H1 (cell line): ENCODE measurements around the gene SPRYD4. TPM values are rescaled to one million over a fixed set of nuclear protein-coding genes. Genes with fewer than 3 reads are reported as not detected.
"Not testable (repeated sequence)": the region's sequence is repeated elsewhere in the genome, so short reads cannot be mapped to it uniquely, and the experiment has no call there.

Experiments used
- CTCF ChIA-PET: fragments of 300-600 bp; sonication (Branson Sonifier 250); formaldehyde crosslinking; loops from one replicate; lab custom pipeline; 2021; ENCODE audit not compliant: partially characterized antibody; lab: Charles Lee
- POLR2A ChIA-PET: fragments of 300-600 bp; sonication (Branson Sonifier 250); formaldehyde crosslinking; loops from one replicate; lab custom pipeline; 2021; ENCODE audit warnings: inconsistent platforms; ENCODE audit not compliant: partially characterized antibody; lab: Charles Lee
- DNase-seq, 2 experiments: peaks; one replicate each; pipeline versions ENCODE4 v3.0.0 to v3.0.0-alpha.2; 2010 to 2022; ENCODE audit warnings: low spot score in 2 of 2, low read depth in 1 of 2, mixed read lengths in 1 of 2
- FAIRE-seq: peaks from 2 replicates; lab custom pipeline; 2011; peaks lifted over from hg19 to GRCh38; lab: Jason Lieb, UNC
- H2AFZ ChIP-seq: 2 replicates; pipeline ENCODE4 v1.8.1; 2012; ENCODE audit warnings: low read length, inconsistent platforms
- H2AK5ac ChIP-seq: 2 replicates; pipeline ENCODE4 v1.6.1; 2013; ENCODE audit warnings: low read depth, low read length
- H2BK120ac ChIP-seq: replicated peaks from 2 replicates; pipeline ENCODE3; 2013; ENCODE audit warnings: low read depth, low read length, inconsistent platforms
- H2BK12ac ChIP-seq: 2 replicates; pipeline ENCODE4 v1.6.1; 2013; ENCODE audit warnings: low read depth, low read length
- H2BK15ac ChIP-seq: 2 replicates; pipeline ENCODE4 v1.6.1; 2013; ENCODE audit warnings: low read length
- H2BK20ac ChIP-seq: 2 replicates; pipeline ENCODE4 v1.6.1; 2013; ENCODE audit warnings: low read length
- H2BK5ac ChIP-seq: 2 replicates; pipeline ENCODE4 v1.6.1; 2013; ENCODE audit warnings: low read depth, low read length
- H3K14ac ChIP-seq: 2 replicates; pipeline ENCODE4 v1.6.1; 2013; ENCODE audit warnings: inconsistent platforms; ENCODE audit not compliant: insufficient read length
- H3K18ac ChIP-seq: 2 replicates; pipeline ENCODE4 v1.6.1; 2013; ENCODE audit warnings: low read length; ENCODE audit errors: extremely low read depth
- H3K23ac ChIP-seq: 2 replicates; pipeline ENCODE4 v1.6.1; 2013; ENCODE audit warnings: inconsistent platforms; ENCODE audit not compliant: insufficient read length
- H3K23me2 ChIP-seq: 2 replicates; pipeline ENCODE4 v1.6.1; 2013; ENCODE audit warnings: low read depth, low read length
- H3K27ac ChIP-seq: 2 replicates; pipeline ENCODE4 v1.6.1; 2011; ENCODE audit warnings: low read depth, low read length, inconsistent platforms
- H3K27me3 ChIP-seq, 4 experiments: replicated peaks in 1 of 4; 1 replicate in 1 of 4; 2 replicates in 3 of 4; pipeline versions ENCODE4 v1.6.1 to v1.8.1; 2011 to 2013; ENCODE audit warnings: low read length in 3 of 4, mild to moderate bottlenecking in 3 of 4, inconsistent platforms in 2 of 4, mixed read lengths in 2 of 4, moderate library complexity in 1 of 4; ENCODE audit not compliant: control insufficient read depth in 3 of 4, insufficient read depth in 3 of 4; ENCODE audit errors: extremely low read depth in 1 of 4
- H3K36me3 ChIP-seq, 4 experiments: 2 replicates each; pipeline versions ENCODE4 v1.6.1 to v1.8.1; 2011 to 2013; ENCODE audit warnings: mild to moderate bottlenecking in 4 of 4, low read length in 3 of 4, moderate library complexity in 2 of 4, control low read depth in 1 of 4, inconsistent platforms in 1 of 4; ENCODE audit not compliant: insufficient read depth in 4 of 4, control insufficient read depth in 2 of 4
- H3K4ac ChIP-seq: replicated peaks from 2 replicates; pipeline ENCODE3; 2013; ENCODE audit warnings: low read length, low read depth, mixed read lengths, inconsistent platforms; ENCODE audit not compliant: insufficient read length
- H3K4me1 ChIP-seq, 4 experiments: replicated peaks in 1 of 4; 1 replicate in 1 of 4; 2 replicates in 3 of 4; pipeline versions ENCODE4 v1.6.1 to v1.8.1; 2011 to 2013; ENCODE audit warnings: low read length in 3 of 4, inconsistent platforms in 2 of 4, mixed read lengths in 1 of 4; ENCODE audit not compliant: insufficient read depth in 4 of 4, control insufficient read depth in 3 of 4
- H3K4me2 ChIP-seq, 2 experiments: 2 replicates each; pipeline versions ENCODE4 v1.6.1 to v1.8.1; 2011 to 2013; ENCODE audit warnings: low read depth in 2 of 2, low read length in 2 of 2, control low read depth in 1 of 2, inconsistent platforms in 1 of 2, mild to moderate bottlenecking in 1 of 2; ENCODE audit not compliant: insufficient read depth in 1 of 2
- H3K4me3 ChIP-seq, 4 experiments: fragments of 200-600, 300-600 bp in 1 of 4; sonication (generic), shearing (Covaris generic), sonication (Bioruptor Twin) in 1 of 4; 2 replicates each; pipeline versions ENCODE4 v1.5.1 to v1.8.1; 2011 to 2016; ENCODE audit warnings: low read length in 4 of 4, low read depth in 3 of 4, control low read depth in 2 of 4, inconsistent platforms in 2 of 4, mild to moderate bottlenecking in 2 of 4, mixed read lengths in 1 of 4, moderate library complexity in 1 of 4; ENCODE audit not compliant: insufficient read depth in 2 of 4; ENCODE audit errors: extremely low read depth in 1 of 4
- H3K56ac ChIP-seq: replicated peaks from 2 replicates; pipeline ENCODE3; 2013; ENCODE audit warnings: low read depth, mild to moderate bottlenecking, mixed read lengths, low read length, inconsistent platforms; ENCODE audit not compliant: insufficient read length
- H3K79me1 ChIP-seq: 2 replicates; pipeline ENCODE4 v1.6.1; 2013; ENCODE audit warnings: low read depth, low read length, control low read depth
- H3K79me2 ChIP-seq, 2 experiments: 2 replicates each; pipeline versions ENCODE4 v1.6.1 to v1.8.1; 2012 to 2013; ENCODE audit warnings: low read length in 2 of 2, mild to moderate bottlenecking in 2 of 2, inconsistent platforms in 1 of 2; ENCODE audit not compliant: insufficient read depth in 2 of 2, control insufficient read depth in 1 of 2
- H3K9ac ChIP-seq, 4 experiments: replicated peaks in 1 of 4; 1 replicate in 1 of 4; 2 replicates in 3 of 4; pipeline versions ENCODE4 v1.6.1 to v1.8.1; 2011 to 2013; ENCODE audit warnings: low read depth in 3 of 4, low read length in 3 of 4, control low read depth in 2 of 4, mild to moderate bottlenecking in 2 of 4, moderate library complexity in 2 of 4, inconsistent platforms in 1 of 4; ENCODE audit errors: extremely low read depth in 1 of 4
- H3K9me3 ChIP-seq, 2 experiments: 2 replicates each; pipeline versions ENCODE4 v1.6.1 to v1.8.1; 2012 to 2013; ENCODE audit warnings: mild to moderate bottlenecking in 2 of 2, moderate library complexity in 2 of 2, control low read depth in 1 of 2, inconsistent platforms in 1 of 2, low read depth in 1 of 2, low read length in 1 of 2, mixed read lengths in 1 of 2; ENCODE audit not compliant: insufficient read depth in 2 of 2
- H4K20me1 ChIP-seq, 2 experiments: replicated peaks in 1 of 2; 2 replicates each; pipeline versions ENCODE3 to v1.8.1; 2011 to 2013; ENCODE audit warnings: inconsistent platforms in 2 of 2, low read length in 2 of 2, mild to moderate bottlenecking in 1 of 2; ENCODE audit not compliant: insufficient read depth in 2 of 2, control insufficient read depth in 1 of 2
- H4K5ac ChIP-seq: 2 replicates; pipeline ENCODE4 v1.6.1; 2013; ENCODE audit warnings: low read length, low read depth, mixed read lengths, inconsistent platforms; ENCODE audit not compliant: insufficient read length
- H4K8ac ChIP-seq: 2 replicates; pipeline ENCODE4 v1.8.0; 2013; ENCODE audit warnings: mild to moderate bottlenecking, moderate library complexity, low read length, inconsistent platforms; ENCODE audit not compliant: insufficient read depth; ENCODE audit errors: extremely low read depth
- H4K91ac ChIP-seq: replicated peaks from 2 replicates; pipeline ENCODE3; 2013; ENCODE audit warnings: low read length, mixed read lengths, inconsistent platforms; ENCODE audit not compliant: insufficient read length
- WGBS, 2 experiments: shearing (Covaris generic) in 1 of 2; methylation state at CpG; one replicate each; pipeline versions ENCODE4 v1.1.6 to v1.1.7; 2013 to 2015; ENCODE audit warnings: low lambda C conversion rate in 2 of 2, mixed read lengths in 2 of 2, inconsistent platforms in 1 of 2, low coverage in 1 of 2, missing lambda C conversion rate in 1 of 2; ENCODE audit not compliant: insufficient replicate concordance in 2 of 2, insufficient coverage in 1 of 2, insufficient read length in 1 of 2; ENCODE audit errors: extremely low coverage in 1 of 2, missing lambda C conversion rate in 1 of 2; 5-methylcytosine and 5-hydroxymethylcytosine counted together
- polyA plus RNA-seq, 7 experiments: library from polyadenylated mRNA; depleted of rRNA in 3 of 7; stranded (reverse) in 5 of 7; unstranded in 2 of 7; fragments of >200 nt in 5 of 7; fragments of 200-250 nt in 2 of 7; gene quantifications; 1 replicate in 5 of 7; 2 replicates in 1 of 7; 4 replicates in 1 of 7; pipeline versions ENCODE4 v1.2.1 to v1.2.3, GENCODE V29; 2011 to 2013; ENCODE audit warnings: missing spikeins in 2 of 7, mixed read lengths in 2 of 7
- total RNA-seq: library from RNA; stranded (reverse); fragmentation: NEBNext Ultra II Directional; extraction: Animal tissue kit (Norgen Biotek cat#: 25700); gene quantifications from 2 replicates; pipeline ENCODE4 v1.2.1, GENCODE V29; 2021

The SPRYD4 gene
- total and polyA plus RNA-seq, 2 of the 8 experiments (the other 6 are each of a cell fraction or from before 2014, with no cell fraction given), result 4.3 to 5.3 TPM

DNA sequence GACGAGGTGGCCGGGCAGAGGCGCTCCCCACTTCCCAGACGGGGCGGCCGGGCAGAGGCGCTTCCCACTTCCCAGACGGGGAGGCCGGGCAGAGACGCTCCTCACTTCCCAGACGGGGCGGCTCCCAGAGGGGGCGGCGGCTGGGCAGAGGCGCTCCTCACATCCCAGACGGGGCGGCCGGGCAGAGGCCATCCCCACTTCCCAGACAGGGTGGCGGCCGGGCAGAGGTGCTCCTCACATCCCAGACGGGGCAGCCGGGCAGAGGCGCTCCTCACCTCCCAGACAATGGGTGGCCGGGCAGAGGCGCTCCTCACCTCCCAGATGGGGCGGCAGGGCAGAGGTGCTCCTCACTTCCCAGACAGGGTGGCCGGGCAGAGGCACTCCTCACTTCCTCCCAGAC is 26.1 kb downstream of the SPRYD4 start:
- H3K27me3 ChIP-seq, result peaks cover under 1 to 11% (median 8%) of the 10 kb centered on the region in 4 experiments
- H3K56ac ChIP-seq, H3K36me3 ChIP-seq, H3K4me2 ChIP-seq, H4K5ac ChIP-seq, H3K23ac ChIP-seq, H3K23me2 ChIP-seq, H2BK120ac ChIP-seq, H4K20me1 ChIP-seq, H2BK20ac ChIP-seq, H3K14ac ChIP-seq, H3K4me3 ChIP-seq, H2AFZ ChIP-seq, DNase-seq, FAIRE-seq, H2AK5ac ChIP-seq, H3K79me1 ChIP-seq, H2BK15ac ChIP-seq, H3K4me1 ChIP-seq, H4K91ac ChIP-seq, H3K18ac ChIP-seq, H3K4ac ChIP-seq, H2BK5ac ChIP-seq, POLR2A ChIA-PET, H4K8ac ChIP-seq, H3K9ac ChIP-seq, H3K79me2 ChIP-seq, H2BK12ac ChIP-seq, H3K27ac ChIP-seq: not testable (repeated sequence)
- CTCF ChIA-PET, result interaction anchor here (0.7 kb wide), 1 partner anchor 256 kb away, joined by 3 read pairs; no protein-coding TSS in a partner anchor
- 98% methylated on average over 9 of the region's 27 CpGs; no CpG with 5 or more reads in 1 of the 2 experiments for WGBS, 2 experiments
- peaks cover 4 to 16% of the 10 kb centered on the region in 2 experiments; a peak in 2 of 4 replicates for H3K9me3 ChIP-seq
